IPS DF 19.7 (cell line): ENCODE results near the gene IQGAP2.

Experiments
- DNase-seq: peaks from one replicate; pipeline ENCODE4 v3.0.0-alpha.2; 2013; ENCODE audit warnings: low read depth, low spot score

Gene IQGAP2

GRCh38 chr5:76445830-76446229 lies 42.7 kb downstream of the IQGAP2 start:
- DNase-seq: no peak

GRCh38 chr5:76446776-76447175 lies 43.7 kb downstream of the IQGAP2 start:
- DNase-seq: no peak

- no peak for DNase-seq
Observed at GRCh38 chr5:76449606-76450005, 46.5 kb downstream of the IQGAP2 start.

GRCh38 chr5:76450054-76450453 lies 47.0 kb downstream of the IQGAP2 start:
- DNase-seq: no peak

- DNase-seq: no peak
Observed at GRCh38 chr5:76451031-76451701, 48.1 kb downstream of the IQGAP2 start.

- DNase-seq: no peak
Observed at GRCh38 chr5:76455531-76456133, 52.5 kb downstream of the IQGAP2 start.

GRCh38 chr5:76456258-76456657 lies 53.2 kb downstream of the IQGAP2 start:
- no peak for DNase-seq

- DNase-seq: no peak
Observed at GRCh38 chr5:76457674-76458485, 54.8 kb downstream of the IQGAP2 start.

- DNase-seq: no peak
Observed at GRCh38 chr5:76458486-76458830, 55.4 kb downstream of the IQGAP2 start.

GRCh38 chr5:76460104-76460503 lies 57.0 kb downstream of the IQGAP2 start:
- DNase-seq: no peak

GRCh38 chr5:76462097-76462667 lies 59.1 kb downstream of the IQGAP2 start:
- no peak for DNase-seq

- no peak for DNase-seq
Observed at GRCh38 chr5:76467216-76467615, 64.1 kb downstream of the IQGAP2 start.

- DNase-seq: no peak
Observed at GRCh38 chr5:76468635-76469425, 65.7 kb downstream of the IQGAP2 start.

GRCh38 chr5:76469656-76470290 lies 66.7 kb downstream of the IQGAP2 start:
- no peak for DNase-seq

- DNase-seq: no peak
Observed at GRCh38 chr5:76470976-76471375, 67.9 kb downstream of the IQGAP2 start.

- no peak for DNase-seq
Observed at GRCh38 chr5:76471406-76471805, 68.3 kb downstream of the IQGAP2 start.

- no peak for DNase-seq
Observed at GRCh38 chr5:76471987-76472334, 68.9 kb downstream of the IQGAP2 start.

GRCh38 chr5:76472335-76473008 lies 69.4 kb downstream of the IQGAP2 start:
- no peak for DNase-seq

- DNase-seq: no peak
Observed at GRCh38 chr5:76473009-76473336, 69.9 kb downstream of the IQGAP2 start.

- no peak for DNase-seq
Observed at GRCh38 chr5:76473661-76474060, 70.6 kb downstream of the IQGAP2 start.

- DNase-seq: no peak
Observed at GRCh38 chr5:76474377-76474776, 71.3 kb downstream of the IQGAP2 start.
